ENCODE measurements around the gene AFG3L2. TPM values are rescaled to one million over a fixed set of nuclear protein-coding genes. Genes with fewer than 3 reads are reported as not detected.
A peak's percentile ranks its signal among the peaks of the same experiment; 100 is the strongest.

The AFG3L2 gene
- total RNA-seq, 1 donor from 2014 or later, result 55.3 TPM

GRCh38 chr18:12403601-12404506 is 26.8 kb upstream of the AFG3L2 start:
- Mint-ChIP-seq H3K27me3 (ENCODE audit: low read depth) (peaks cover 41% of the 10 kb centered on the region), H3K27ac (ENCODE audit: unreplicated experiment) (no peak overlapping the region), H3K4me1 (peaks cover 17% of the 10 kb centered on the region), H3K4me3 (no peak overlapping the region), H3K36me3 (ENCODE audit: low read depth) (no peaks in the 10 kb centered on the region), H3K9me3 (no peaks in the 10 kb centered on the region)
- TF ChIP-seq CTCF (conservative IDR thresholded peaks at IDR 0.05), result no peak
- no peak for DNase-seq (ENCODE audit: low read depth, low spot score)

- H3K27ac Mint-ChIP-seq (ENCODE audit: unreplicated experiment), result peak overlapping the region; percentile 19
- no peaks in the 10 kb centered on the region for H3K36me3 Mint-ChIP-seq (ENCODE audit: low read depth)
- DNase-seq (ENCODE audit: low read depth, low spot score), result no peak
- peaks cover 6% of the 10 kb centered on the region for H3K4me1 Mint-ChIP-seq
- H3K27me3 Mint-ChIP-seq (ENCODE audit: low read depth), result peaks cover 33% of the 10 kb centered on the region
- H3K4me3 Mint-ChIP-seq, result no peak overlapping the region
- H3K9me3 Mint-ChIP-seq, result no peaks in the 10 kb centered on the region
- no peak for TF ChIP-seq CTCF (conservative IDR thresholded peaks at IDR 0.05)
These were observed 24.9 kb upstream of the AFG3L2 start for GRCh38 chr18:12401881-12402280.

- no peak for DNase-seq (ENCODE audit: low read depth, low spot score)
- Mint-ChIP-seq H3K36me3 (ENCODE audit: low read depth) (no peaks in the 10 kb centered on the region), H3K27ac (ENCODE audit: unreplicated experiment) (no peak overlapping the region), H3K27me3 (ENCODE audit: low read depth) (peaks cover 8% of the 10 kb centered on the region), H3K4me3 (no peak overlapping the region), H3K9me3 (no peaks in the 10 kb centered on the region), H3K4me1 (no peaks in the 10 kb centered on the region)
- TF ChIP-seq CTCF (conservative IDR thresholded peaks at IDR 0.05), result no peak
These were observed 22.2 kb upstream of the AFG3L2 start for GRCh38 chr18:12399231-12399630.

GRCh38 chr18:12398625-12399024 is 21.6 kb upstream of the AFG3L2 start:
- Mint-ChIP-seq H3K36me3 (ENCODE audit: low read depth) (no peaks in the 10 kb centered on the region), H3K27ac (ENCODE audit: unreplicated experiment) (peak overlapping the region; percentile 10), H3K4me1 (no peaks in the 10 kb centered on the region), H3K4me3 (no peak overlapping the region), H3K9me3 (no peaks in the 10 kb centered on the region), H3K27me3 (ENCODE audit: low read depth) (peaks cover 4% of the 10 kb centered on the region)
- no peak for DNase-seq (ENCODE audit: low read depth, low spot score)
- no peak for TF ChIP-seq CTCF (conservative IDR thresholded peaks at IDR 0.05)

- no peak overlapping the region for H3K27ac Mint-ChIP-seq (ENCODE audit: unreplicated experiment)
- no peaks in the 10 kb centered on the region for H3K36me3 Mint-ChIP-seq (ENCODE audit: low read depth)
- no peak for DNase-seq (ENCODE audit: low read depth, low spot score)
- H3K9me3 Mint-ChIP-seq, result no peaks in the 10 kb centered on the region
- no peak overlapping the region for H3K4me3 Mint-ChIP-seq
- TF ChIP-seq CTCF (conservative IDR thresholded peaks at IDR 0.05), result no peak
- H3K27me3 Mint-ChIP-seq (ENCODE audit: low read depth), result no peaks in the 10 kb centered on the region
- no peaks in the 10 kb centered on the region for H3K4me1 Mint-ChIP-seq
These were observed 20.8 kb upstream of the AFG3L2 start for GRCh38 chr18:12397793-12398192.
